NCI-H2227 treated with DMSO at 0.1 percent for 48 hours (cell line): ENCODE results near the gene NRP1.

Source experiments
- DNase-seq: peaks from one replicate; lab custom pipeline; 2025; lab: John Stamatoyannopoulos, UW

The NRP1 gene

GRCh38 chr10:33349268-33349667, 14.8 kb upstream of the NRP1 start:
- DNase-seq, result no peak

GRCh38 chr10:33347211-33347610, 12.7 kb upstream of the NRP1 start:
- no peak for DNase-seq

- no peak for DNase-seq
Observed at GRCh38 chr10:33345236-33345635, 10.8 kb upstream of the NRP1 start.

GRCh38 chr10:33344676-33345075, 10.2 kb upstream of the NRP1 start:
- no peak for DNase-seq

GRCh38 chr10:33341637-33342036, 7.2 kb upstream of the NRP1 start:
- DNase-seq, result no peak

GRCh38 chr10:33337326-33337957, 3.0 kb upstream of the NRP1 start:
- DNase-seq, result peak; percentile 57

- no peak for DNase-seq
Observed at GRCh38 chr10:33336582-33337325, 2.3 kb upstream of the NRP1 start.

- no peak for DNase-seq
Observed at GRCh38 chr10:33335801-33336581, 1.5 kb upstream of the NRP1 start.

GRCh38 chr10:33335551-33335800, 1.0 kb upstream of the NRP1 start:
- DNase-seq, result no peak

- peak; percentile 60 for DNase-seq
Observed at GRCh38 chr10:33334805-33335550, 511 bp upstream of the NRP1 start.

GRCh38 chr10:33333260-33334101, 986 bp downstream of the NRP1 start:
- no peak for DNase-seq

GRCh38 chr10:33332183-33333065, 2.0 kb downstream of the NRP1 start:
- DNase-seq, result no peak

GRCh38 chr10:33331379-33331694, 3.1 kb downstream of the NRP1 start:
- no peak for DNase-seq

GRCh38 chr10:33330543-33331378, 3.7 kb downstream of the NRP1 start:
- DNase-seq, result peak; percentile 74

GRCh38 chr10:33329178-33329577, 5.3 kb downstream of the NRP1 start:
- no peak for DNase-seq

- no peak for DNase-seq
Observed at GRCh38 chr10:33328253-33328652, 6.2 kb downstream of the NRP1 start.

- DNase-seq, result no peak
Observed at GRCh38 chr10:33327751-33328150, 6.7 kb downstream of the NRP1 start.

- DNase-seq, result no peak
Observed at GRCh38 chr10:33326933-33327332, 7.5 kb downstream of the NRP1 start.

- DNase-seq, result no peak
Observed at GRCh38 chr10:33325929-33326328, 8.5 kb downstream of the NRP1 start.

GRCh38 chr10:33323721-33324120, 10.7 kb downstream of the NRP1 start:
- no peak for DNase-seq
